ENCODE results near the gene CUL3. TPM values are rescaled to one million over a fixed set of nuclear protein-coding genes. Genes with fewer than 3 reads are reported as not detected.

The CUL3 gene
- total and polyA plus RNA-seq, 2 of the 13 experiments (the other 11 are each of a cell fraction or from before 2014, with no cell fraction given): 33.2 to 62.3 TPM

GRCh38 chr2:224440988-224441387, 144.2 kb downstream of the CUL3 start:
- in situ Hi-C loops (cut with HindIII; ENCODE audit: extremely low pct_ligation_motif_present, low pct_unique_long_range_greater_than_20kb): loop anchor here (5.0 kb wide), 1 partner anchor 84 kb away; no protein-coding TSS in a partner anchor
- peak; percentile 47; the same call in 1 of the 2 replicates for TF ChIP-seq FOSL2 (CRISPR knock-in tag; IDR thresholded peaks at IDR 0.05)
- TF ChIP-seq GTF3A (CRISPR knock-in tag; conservative IDR thresholded peaks at IDR 0.05): no peak
- 0 out of 2 replicates have a peak, but pooled peaks have one; percentile 16 for TF ChIP-seq ELF3 (CRISPR knock-in tag; IDR thresholded peaks at IDR 0.05)
- no peak for TF ChIP-seq ZNF775 (CRISPR knock-in tag; IDR thresholded peaks at IDR 0.05; ENCODE audit: borderline replicate concordance)
- TF ChIP-seq, protein P1, sequence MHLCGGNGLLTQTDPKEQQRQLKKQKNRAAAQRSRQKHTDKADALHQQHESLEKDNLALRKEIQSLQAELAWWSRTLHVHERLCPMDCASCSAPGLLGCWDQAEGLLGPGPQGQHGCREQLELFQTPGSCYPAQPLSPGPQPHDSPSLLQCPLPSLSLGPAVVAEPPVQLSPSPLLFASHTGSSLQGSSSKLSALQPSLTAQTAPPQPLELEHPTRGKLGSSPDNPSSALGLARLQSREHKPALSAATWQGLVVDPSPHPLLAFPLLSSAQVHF (CRISPR knock-in tag; IDR thresholded peaks at IDR 0.05): no peak
- TF ChIP-seq ZNF12 (CRISPR knock-in tag; IDR thresholded peaks at IDR 0.05): 0 out of 2 replicates have a peak, but pooled peaks have one; percentile 44
- H3K4me1 ChIP-seq (ENCODE audit: insufficient read depth, low read length): peaks cover 13% of the 10 kb centered on the region; the same call in 1 of the 2 replicates
- peaks cover 3 to 28% of the 10 kb centered on the region in 2 experiments; a peak in 4 of 5 replicates for H3K27me3 ChIP-seq (ENCODE audit: control insufficient read depth in 1 of 2, insufficient read depth in 2 of 2, low read length in 2 of 2)
- no peak overlapping the region for H3K4me2 ChIP-seq (ENCODE audit: low read depth, low read length)
- H3K4me3 ChIP-seq (replicated peaks in 1 of 3; ENCODE audit: insufficient read depth in 1 of 3, low read depth in 2 of 3, low read length in 3 of 3): no peak overlapping the region
- POLR2A ChIA-PET: no interaction called here
- H3K36me3 ChIP-seq (replicated peaks in 1 of 2; ENCODE audit: control insufficient read depth in 1 of 2, insufficient read depth in 2 of 2, low read length in 2 of 2): no peaks in the 10 kb centered on the region
- peak; percentile 7; the same call in 2 of the 3 replicates for ATAC-seq
- 19% methylated on average over 5 of the region's 5 CpGs for WGBS (ENCODE audit: low lambda C conversion rate)
- no peaks in the 10 kb centered on the region for H3K79me2 ChIP-seq (ENCODE audit: insufficient read depth, low read length)
- H2AFZ ChIP-seq (ENCODE audit: low read length): no peak overlapping the region
- no TSS peak for BruUV-seq (replicated peaks)
- no peak overlapping the region for H3K9ac ChIP-seq (ENCODE audit: insufficient read depth, low read depth, low read length)
- no peak for FAIRE-seq
- no peaks in the 10 kb centered on the region for H4K20me1 ChIP-seq (ENCODE audit: insufficient read depth, low read length)
- CTCF ChIA-PET (ENCODE audit: low intra/inter-chr PET ratio, low total read pairs): no interaction called here
- intact Hi-C loops (cut with micrococcal nuclease; ENCODE audit: unreplicated experiment): no loop called here
- H3K27ac ChIP-seq (ENCODE audit: extremely low read length, insufficient read depth, low read length): no peak overlapping the region
- H3K9me3 ChIP-seq (ENCODE audit: low read length): no peaks in the 10 kb centered on the region
- peak; percentile 14 for DNase-seq (ENCODE audit: low spot score)

- peaks cover 3 to 23% of the 10 kb centered on the region in 2 experiments; a peak in 4 of 5 replicates for H3K27me3 ChIP-seq (ENCODE audit: control insufficient read depth in 1 of 2, insufficient read depth in 2 of 2, low read length in 2 of 2)
- H3K4me3 ChIP-seq (replicated peaks in 1 of 3; ENCODE audit: insufficient read depth in 1 of 3, low read depth in 2 of 3, low read length in 3 of 3): no peak overlapping the region
- H3K36me3 ChIP-seq (replicated peaks in 1 of 2; ENCODE audit: control insufficient read depth in 1 of 2, insufficient read depth in 2 of 2, low read length in 2 of 2): no peaks in the 10 kb centered on the region
- DNase-seq (ENCODE audit: low spot score) (no peak), ATAC-seq (no peak), FAIRE-seq (no peak)
- no peak overlapping the region for H2AFZ ChIP-seq (ENCODE audit: low read length)
- in situ Hi-C loops (cut with HindIII; ENCODE audit: extremely low pct_ligation_motif_present, low pct_unique_long_range_greater_than_20kb) (no loop called here), intact Hi-C loops (cut with micrococcal nuclease; ENCODE audit: unreplicated experiment) (no loop called here)
- H3K79me2 ChIP-seq (ENCODE audit: insufficient read depth, low read length): no peaks in the 10 kb centered on the region
- BruUV-seq (replicated peaks): no TSS peak
- POLR2A ChIA-PET: no interaction called here
- no peak overlapping the region for H3K9ac ChIP-seq (ENCODE audit: insufficient read depth, low read depth, low read length)
- peaks cover 13% of the 10 kb centered on the region; the same call in 1 of the 2 replicates for H3K4me1 ChIP-seq (ENCODE audit: insufficient read depth, low read length)
- H4K20me1 ChIP-seq (ENCODE audit: insufficient read depth, low read length): no peaks in the 10 kb centered on the region
- CTCF ChIA-PET (ENCODE audit: low intra/inter-chr PET ratio, low total read pairs): no interaction called here
- no peak overlapping the region for H3K27ac ChIP-seq (ENCODE audit: extremely low read length, insufficient read depth, low read length)
- H3K9me3 ChIP-seq (ENCODE audit: low read length): no peaks in the 10 kb centered on the region
- H3K4me2 ChIP-seq (ENCODE audit: low read depth, low read length): no peak overlapping the region
- TF ChIP-seq MYNN (CRISPR knock-in tag; IDR thresholded peaks at IDR 0.05; ENCODE audit: low read depth) (no peak), ZNF777 (CRISPR knock-in tag; IDR thresholded peaks at IDR 0.05) (no peak), HCFC1 (IDR thresholded peaks at IDR 0.05; ENCODE audit: low read depth, low read length) (no peak), TCF12 (IDR thresholded peaks at IDR 0.05) (no peak), TCF12 (CRISPR knock-in tag; IDR thresholded peaks at IDR 0.05) (no peak), ZNF446 (CRISPR knock-in tag; IDR thresholded peaks at IDR 0.05) (no peak), ZMYM2 (CRISPR knock-in tag; IDR thresholded peaks at IDR 0.05) (no peak), ZNF563 (CRISPR knock-in tag; IDR thresholded peaks at IDR 0.05) (no peak), BHLHE40 (IDR thresholded peaks at IDR 0.05; ENCODE audit: low read length) (no peak), NFKBIZ (CRISPR knock-in tag; IDR thresholded peaks at IDR 0.05) (no peak), RXRA (CRISPR knock-in tag; IDR thresholded peaks at IDR 0.05) (no peak)
- TF ChIP-seq, protein P2, sequence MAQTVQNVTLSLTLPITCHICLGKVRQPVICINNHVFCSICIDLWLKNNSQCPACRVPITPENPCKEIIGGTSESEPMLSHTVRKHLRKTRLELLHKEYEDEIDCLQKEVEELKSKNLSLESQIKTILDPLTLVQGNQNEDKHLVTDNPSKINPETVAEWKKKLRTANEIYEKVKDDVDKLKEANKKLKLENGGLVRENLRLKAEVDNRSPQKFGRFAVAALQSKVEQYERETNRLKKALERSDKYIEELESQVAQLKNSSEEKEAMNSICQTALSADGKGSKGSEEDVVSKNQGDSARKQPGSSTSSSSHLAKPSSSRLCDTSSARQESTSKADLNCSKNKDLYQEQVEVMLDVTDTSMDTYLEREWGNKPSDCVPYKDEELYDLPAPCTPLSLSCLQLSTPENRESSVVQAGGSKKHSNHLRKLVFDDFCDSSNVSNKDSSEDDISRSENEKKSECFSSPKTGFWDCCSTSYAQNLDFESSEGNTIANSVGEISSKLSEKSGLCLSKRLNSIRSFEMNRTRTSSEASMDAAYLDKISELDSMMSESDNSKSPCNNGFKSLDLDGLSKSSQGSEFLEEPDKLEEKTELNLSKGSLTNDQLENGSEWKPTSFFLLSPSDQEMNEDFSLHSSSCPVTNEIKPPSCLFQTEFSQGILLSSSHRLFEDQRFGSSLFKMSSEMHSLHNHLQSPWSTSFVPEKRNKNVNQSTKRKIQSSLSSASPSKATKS (CRISPR knock-in tag; IDR thresholded peaks at IDR 0.05): no peak
- TF ChIP-seq, protein P3, sequence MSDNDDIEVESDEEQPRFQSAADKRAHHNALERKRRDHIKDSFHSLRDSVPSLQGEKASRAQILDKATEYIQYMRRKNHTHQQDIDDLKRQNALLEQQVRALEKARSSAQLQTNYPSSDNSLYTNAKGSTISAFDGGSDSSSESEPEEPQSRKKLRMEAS (IDR thresholded peaks at IDR 0.05): no peak
These were observed 146.4 kb downstream of the CUL3 start for GRCh38 chr2:224438726-224439125.
